ENCODE measurements around the gene NWD2.
"Not testable (repeated sequence)": the region's sequence is repeated elsewhere in the genome, so short reads cannot be mapped to it uniquely, and the experiment has no call there.

Gene NWD2

GRCh38 chr4:37393889-37394288, 149.3 kb downstream of the NWD2 start:
- no peaks in the 10 kb centered on the region for H3K9me3 ChIP-seq (ENCODE audit: control insufficient read depth, insufficient read depth, low read length)
- H3K9ac ChIP-seq (ENCODE audit: low read depth, low read length): no peak overlapping the region
- H3K4me3 ChIP-seq (ENCODE audit: low read depth, low read length): no peak overlapping the region
- H3K27me3 ChIP-seq (ENCODE audit: control insufficient read depth, insufficient read depth, low read length): no peaks in the 10 kb centered on the region
- H3K4me1 ChIP-seq (ENCODE audit: control insufficient read depth, insufficient read depth, low read length): peaks cover 9% of the 10 kb centered on the region
- H3K27ac ChIP-seq (ENCODE audit: low read depth, low read length): no peak overlapping the region
- H3K36me3 ChIP-seq (ENCODE audit: control insufficient read depth, insufficient read depth, low read length): no peaks in the 10 kb centered on the region

- no peak overlapping the region for H3K4me3 ChIP-seq (ENCODE audit: low read depth, low read length)
- H3K36me3 ChIP-seq (ENCODE audit: control insufficient read depth, insufficient read depth, low read length): no peaks in the 10 kb centered on the region
- no peaks in the 10 kb centered on the region for H3K9me3 ChIP-seq (ENCODE audit: control insufficient read depth, insufficient read depth, low read length)
- no peaks in the 10 kb centered on the region for H3K27me3 ChIP-seq (ENCODE audit: control insufficient read depth, insufficient read depth, low read length)
- H3K27ac ChIP-seq (ENCODE audit: low read depth, low read length): no peak overlapping the region
- no peak overlapping the region for H3K9ac ChIP-seq (ENCODE audit: low read depth, low read length)
- H3K4me1 ChIP-seq (ENCODE audit: control insufficient read depth, insufficient read depth, low read length): no peaks in the 10 kb centered on the region
Observed at GRCh38 chr4:37397505-37397904, 153.0 kb downstream of the NWD2 start.

- Histone ChIP-seq H3K36me3 (ENCODE audit: control insufficient read depth, insufficient read depth, low read length) (no peaks in the 10 kb centered on the region), H3K4me3 (ENCODE audit: low read depth, low read length) (no peak overlapping the region), H3K9me3 (ENCODE audit: control insufficient read depth, insufficient read depth, low read length) (no peaks in the 10 kb centered on the region), H3K4me1 (ENCODE audit: control insufficient read depth, insufficient read depth, low read length) (no peaks in the 10 kb centered on the region), H3K27ac (ENCODE audit: low read depth, low read length) (no peak overlapping the region), H3K27me3 (ENCODE audit: control insufficient read depth, insufficient read depth, low read length) (no peaks in the 10 kb centered on the region), H3K9ac (ENCODE audit: low read depth, low read length) (no peak overlapping the region)
Observed at GRCh38 chr4:37400241-37400881, 155.8 kb downstream of the NWD2 start.

GRCh38 chr4:37407938-37408826, 163.6 kb downstream of the NWD2 start:
- not testable (repeated sequence) for H3K36me3 ChIP-seq (ENCODE audit: control insufficient read depth, insufficient read depth, low read length); H3K9me3 ChIP-seq (ENCODE audit: control insufficient read depth, insufficient read depth, low read length); H3K27ac ChIP-seq (ENCODE audit: low read depth, low read length); H3K4me3 ChIP-seq (ENCODE audit: low read depth, low read length); H3K27me3 ChIP-seq (ENCODE audit: control insufficient read depth, insufficient read depth, low read length); H3K9ac ChIP-seq (ENCODE audit: low read depth, low read length); H3K4me1 ChIP-seq (ENCODE audit: control insufficient read depth, insufficient read depth, low read length)

GRCh38 chr4:37413612-37414011, 169.1 kb downstream of the NWD2 start:
- not testable (repeated sequence) for H3K9ac ChIP-seq (ENCODE audit: low read depth, low read length); H3K27me3 ChIP-seq (ENCODE audit: control insufficient read depth, insufficient read depth, low read length); H3K4me3 ChIP-seq (ENCODE audit: low read depth, low read length); H3K4me1 ChIP-seq (ENCODE audit: control insufficient read depth, insufficient read depth, low read length); H3K9me3 ChIP-seq (ENCODE audit: control insufficient read depth, insufficient read depth, low read length); H3K27ac ChIP-seq (ENCODE audit: low read depth, low read length); H3K36me3 ChIP-seq (ENCODE audit: control insufficient read depth, insufficient read depth, low read length)

- no peaks in the 10 kb centered on the region for H3K9me3 ChIP-seq (ENCODE audit: control insufficient read depth, insufficient read depth, low read length)
Observed at GRCh38 chr4:37415845-37416369, 171.4 kb downstream of the NWD2 start.

GRCh38 chr4:37421614-37422013, 177.1 kb downstream of the NWD2 start:
- H3K27me3 ChIP-seq (ENCODE audit: control insufficient read depth, insufficient read depth, low read length): no peaks in the 10 kb centered on the region
- no peak overlapping the region for H3K4me3 ChIP-seq (ENCODE audit: low read depth, low read length)
- no peaks in the 10 kb centered on the region for H3K4me1 ChIP-seq (ENCODE audit: control insufficient read depth, insufficient read depth, low read length)
- H3K36me3 ChIP-seq (ENCODE audit: control insufficient read depth, insufficient read depth, low read length): no peaks in the 10 kb centered on the region
- H3K9me3 ChIP-seq (ENCODE audit: control insufficient read depth, insufficient read depth, low read length): no peaks in the 10 kb centered on the region
- no peak overlapping the region for H3K9ac ChIP-seq (ENCODE audit: low read depth, low read length)
- no peak overlapping the region for H3K27ac ChIP-seq (ENCODE audit: low read depth, low read length)

More at GRCh38 chr4:37415845-37416369, 171.4 kb downstream of the NWD2 start:
- Histone ChIP-seq H3K27ac (ENCODE audit: low read depth, low read length) (no peak overlapping the region), H3K4me1 (ENCODE audit: control insufficient read depth, insufficient read depth, low read length) (no peaks in the 10 kb centered on the region), H3K4me3 (ENCODE audit: low read depth, low read length) (no peak overlapping the region), H3K9ac (ENCODE audit: low read depth, low read length) (no peak overlapping the region), H3K36me3 (ENCODE audit: control insufficient read depth, insufficient read depth, low read length) (no peaks in the 10 kb centered on the region), H3K27me3 (ENCODE audit: control insufficient read depth, insufficient read depth, low read length) (no peaks in the 10 kb centered on the region)

GRCh38 chr4:37422102-37422501, 177.6 kb downstream of the NWD2 start:
- Histone ChIP-seq H3K27me3 (ENCODE audit: control insufficient read depth, insufficient read depth, low read length) (no peaks in the 10 kb centered on the region), H3K36me3 (ENCODE audit: control insufficient read depth, insufficient read depth, low read length) (no peaks in the 10 kb centered on the region), H3K9ac (ENCODE audit: low read depth, low read length) (no peak overlapping the region), H3K9me3 (ENCODE audit: control insufficient read depth, insufficient read depth, low read length) (no peaks in the 10 kb centered on the region), H3K4me1 (ENCODE audit: control insufficient read depth, insufficient read depth, low read length) (no peaks in the 10 kb centered on the region), H3K4me3 (ENCODE audit: low read depth, low read length) (no peak overlapping the region), H3K27ac (ENCODE audit: low read depth, low read length) (no peak overlapping the region)

GRCh38 chr4:37422638-37423037, 178.1 kb downstream of the NWD2 start:
- Histone ChIP-seq H3K9ac (ENCODE audit: low read depth, low read length) (no peak overlapping the region), H3K27me3 (ENCODE audit: control insufficient read depth, insufficient read depth, low read length) (no peaks in the 10 kb centered on the region), H3K4me1 (ENCODE audit: control insufficient read depth, insufficient read depth, low read length) (no peaks in the 10 kb centered on the region), H3K27ac (ENCODE audit: low read depth, low read length) (no peak overlapping the region), H3K9me3 (ENCODE audit: control insufficient read depth, insufficient read depth, low read length) (no peaks in the 10 kb centered on the region), H3K36me3 (ENCODE audit: control insufficient read depth, insufficient read depth, low read length) (no peaks in the 10 kb centered on the region), H3K4me3 (ENCODE audit: low read depth, low read length) (no peak overlapping the region)

- no peaks in the 10 kb centered on the region for H3K27me3 ChIP-seq (ENCODE audit: control insufficient read depth, insufficient read depth, low read length)
- no peak overlapping the region for H3K27ac ChIP-seq (ENCODE audit: low read depth, low read length)
- no peak overlapping the region for H3K4me3 ChIP-seq (ENCODE audit: low read depth, low read length)
- H3K9me3 ChIP-seq (ENCODE audit: control insufficient read depth, insufficient read depth, low read length): no peaks in the 10 kb centered on the region
- no peaks in the 10 kb centered on the region for H3K36me3 ChIP-seq (ENCODE audit: control insufficient read depth, insufficient read depth, low read length)
- H3K9ac ChIP-seq (ENCODE audit: low read depth, low read length): no peak overlapping the region
- no peaks in the 10 kb centered on the region for H3K4me1 ChIP-seq (ENCODE audit: control insufficient read depth, insufficient read depth, low read length)
Observed at GRCh38 chr4:37423310-37423709, 178.8 kb downstream of the NWD2 start.

- Histone ChIP-seq H3K27ac (ENCODE audit: low read depth, low read length) (no peak overlapping the region), H3K9ac (ENCODE audit: low read depth, low read length) (no peak overlapping the region), H3K27me3 (ENCODE audit: control insufficient read depth, insufficient read depth, low read length) (no peaks in the 10 kb centered on the region), H3K4me1 (ENCODE audit: control insufficient read depth, insufficient read depth, low read length) (no peaks in the 10 kb centered on the region), H3K9me3 (ENCODE audit: control insufficient read depth, insufficient read depth, low read length) (no peaks in the 10 kb centered on the region), H3K36me3 (ENCODE audit: control insufficient read depth, insufficient read depth, low read length) (no peaks in the 10 kb centered on the region), H3K4me3 (ENCODE audit: low read depth, low read length) (no peak overlapping the region)
Observed at GRCh38 chr4:37424753-37425152, 180.2 kb downstream of the NWD2 start.
